Measurements from ENCODE around the gene XIRP2.
A peak's percentile ranks its signal among the peaks of the same experiment; 100 is the strongest.

Gene XIRP2

DNA sequence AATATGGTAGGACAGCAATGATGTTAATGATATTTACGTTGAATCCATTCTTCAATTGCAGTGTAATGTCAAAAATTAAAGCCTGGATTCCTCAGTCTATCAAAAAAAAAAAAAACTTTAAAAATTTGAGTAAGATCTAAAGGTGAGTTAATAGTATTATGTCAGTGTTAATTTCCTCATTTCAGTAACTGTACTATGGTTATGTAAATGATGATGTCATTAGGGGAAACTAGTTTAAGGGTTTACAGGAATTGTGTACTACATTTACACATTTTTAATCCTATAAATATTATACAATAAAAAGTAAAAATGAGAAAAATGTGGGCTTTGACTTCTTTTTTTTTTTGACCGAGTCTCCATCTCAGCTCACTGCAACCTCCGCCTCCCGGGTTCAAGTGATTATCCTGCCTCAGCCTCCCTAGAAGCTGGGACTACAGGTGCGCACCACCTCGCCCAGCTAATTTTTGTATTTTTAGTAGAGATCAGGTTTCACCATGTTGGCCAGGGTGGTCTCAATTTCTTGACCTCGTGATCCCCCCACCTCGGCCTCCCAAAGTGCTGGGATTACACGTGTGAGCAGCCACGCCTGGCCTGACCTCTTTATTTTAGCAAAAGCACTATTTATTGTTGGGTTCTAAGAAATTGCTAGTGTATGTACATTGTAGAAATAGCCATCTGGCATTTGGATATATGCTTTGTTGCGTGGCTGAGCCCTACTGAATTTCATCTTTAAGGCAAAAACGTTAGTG, 106.5 kb downstream of the XIRP2 start:
- TF ChIP-seq, protein P1, sequence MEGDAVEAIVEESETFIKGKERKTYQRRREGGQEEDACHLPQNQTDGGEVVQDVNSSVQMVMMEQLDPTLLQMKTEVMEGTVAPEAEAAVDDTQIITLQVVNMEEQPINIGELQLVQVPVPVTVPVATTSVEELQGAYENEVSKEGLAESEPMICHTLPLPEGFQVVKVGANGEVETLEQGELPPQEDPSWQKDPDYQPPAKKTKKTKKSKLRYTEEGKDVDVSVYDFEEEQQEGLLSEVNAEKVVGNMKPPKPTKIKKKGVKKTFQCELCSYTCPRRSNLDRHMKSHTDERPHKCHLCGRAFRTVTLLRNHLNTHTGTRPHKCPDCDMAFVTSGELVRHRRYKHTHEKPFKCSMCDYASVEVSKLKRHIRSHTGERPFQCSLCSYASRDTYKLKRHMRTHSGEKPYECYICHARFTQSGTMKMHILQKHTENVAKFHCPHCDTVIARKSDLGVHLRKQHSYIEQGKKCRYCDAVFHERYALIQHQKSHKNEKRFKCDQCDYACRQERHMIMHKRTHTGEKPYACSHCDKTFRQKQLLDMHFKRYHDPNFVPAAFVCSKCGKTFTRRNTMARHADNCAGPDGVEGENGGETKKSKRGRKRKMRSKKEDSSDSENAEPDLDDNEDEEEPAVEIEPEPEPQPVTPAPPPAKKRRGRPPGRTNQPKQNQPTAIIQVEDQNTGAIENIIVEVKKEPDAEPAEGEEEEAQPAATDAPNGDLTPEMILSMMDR (IDR thresholded peaks at IDR 0.05; ENCODE audit: low read depth, low read length, missing control alignments) = no peak
- no peak for DNase-seq
- no peaks in the 10 kb centered on the region for H3K27me3 ChIP-seq (replicated peaks)
- H3K27ac ChIP-seq = no peak overlapping the region
- H3K36me3 ChIP-seq (replicated peaks) = no peaks in the 10 kb centered on the region
- in situ Hi-C loops (cut with HindIII; ENCODE audit: low pct_ligation_motif_present, low sequenced_read_pairs) = no loop called here
- no peak overlapping the region for H3K4me3 ChIP-seq (ENCODE audit: low read depth, low read length)

DNA sequence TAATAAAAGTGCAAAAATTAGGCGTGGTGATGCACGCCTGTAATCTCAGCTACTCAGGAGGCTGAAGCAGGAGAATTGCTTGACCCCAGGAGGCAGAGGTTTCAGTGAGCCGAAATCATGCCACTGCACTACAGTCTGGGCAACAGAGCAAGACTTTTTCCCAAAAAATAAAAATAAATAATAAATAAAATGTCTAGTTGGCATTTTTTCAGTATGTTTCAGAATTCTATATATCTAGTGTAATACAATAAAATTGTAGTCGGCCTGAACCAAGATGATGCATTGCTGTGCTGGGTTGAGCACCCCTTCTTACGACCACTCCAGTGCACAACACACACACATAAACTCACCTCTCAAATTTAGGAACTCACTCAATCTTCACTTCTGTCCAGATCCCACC, 108.2 kb downstream of the XIRP2 start:
- Histone ChIP-seq H3K27ac (no peak overlapping the region), H3K36me3 (replicated peaks) (no peaks in the 10 kb centered on the region), H3K4me3 (ENCODE audit: low read depth, low read length) (no peak overlapping the region), H3K27me3 (replicated peaks) (no peaks in the 10 kb centered on the region)
- no peak for DNase-seq
- in situ Hi-C loops (cut with HindIII; ENCODE audit: low pct_ligation_motif_present, low sequenced_read_pairs) = no loop called here
- TF ChIP-seq, protein P1 (IDR thresholded peaks at IDR 0.05; ENCODE audit: low read depth, low read length, missing control alignments) = no peak

DNA sequence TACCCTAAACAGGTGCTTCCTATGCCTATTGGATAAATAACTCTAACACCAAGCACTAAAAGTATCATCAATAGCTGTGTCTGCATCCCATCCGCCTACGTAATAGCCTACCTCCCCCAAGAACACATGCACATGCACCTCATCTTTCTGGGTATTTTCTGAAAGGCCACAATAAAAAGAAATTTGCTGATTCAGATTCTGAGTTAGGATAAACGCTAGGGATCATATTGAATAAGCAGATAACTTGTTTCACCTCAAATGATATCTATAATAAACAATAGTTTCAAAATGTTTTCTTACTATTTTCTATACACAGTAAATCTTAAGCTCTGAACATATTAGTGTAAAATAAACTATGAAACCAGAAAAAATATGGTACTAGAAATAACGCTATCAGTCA, 112.9 kb downstream of the XIRP2 start:
- no peak for DNase-seq
- no peak overlapping the region for H3K27ac ChIP-seq
- no peaks in the 10 kb centered on the region for H3K27me3 ChIP-seq (replicated peaks)
- H3K36me3 ChIP-seq (replicated peaks) = no peaks in the 10 kb centered on the region
- TF ChIP-seq, protein P1 (IDR thresholded peaks at IDR 0.05; ENCODE audit: low read depth, low read length, missing control alignments) = no peak
- in situ Hi-C loops (cut with HindIII; ENCODE audit: low pct_ligation_motif_present, low sequenced_read_pairs) = no loop called here
- H3K4me3 ChIP-seq (ENCODE audit: low read depth, low read length) = no peak overlapping the region

DNA sequence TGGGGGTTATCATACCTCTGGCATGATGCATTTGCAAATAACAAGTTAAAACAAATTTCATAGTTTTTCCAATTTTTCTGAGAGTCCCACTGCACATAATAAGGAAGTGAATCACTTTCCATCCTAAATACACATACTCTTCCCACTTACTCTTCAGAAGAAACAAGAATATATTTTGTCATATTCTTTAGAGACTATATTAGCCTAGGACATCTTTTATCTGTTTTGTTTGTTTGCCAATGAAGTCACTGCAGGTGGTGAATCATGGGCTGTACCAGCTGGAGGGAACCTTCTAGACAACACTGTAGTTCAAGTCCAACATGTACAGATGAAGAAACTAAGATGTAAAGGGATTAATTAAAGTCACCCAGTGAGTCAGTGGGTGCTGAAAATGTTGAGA, 116.8 kb downstream of the XIRP2 start:
- Histone ChIP-seq H3K27me3 (replicated peaks) (no peaks in the 10 kb centered on the region), H3K4me3 (ENCODE audit: low read depth, low read length) (no peak overlapping the region), H3K27ac (no peak overlapping the region), H3K36me3 (replicated peaks) (no peaks in the 10 kb centered on the region)
- in situ Hi-C loops (cut with HindIII; ENCODE audit: low pct_ligation_motif_present, low sequenced_read_pairs) = no loop called here
- DNase-seq = peak; percentile 7
- TF ChIP-seq, protein P1 (IDR thresholded peaks at IDR 0.05; ENCODE audit: low read depth, low read length, missing control alignments) = no peak

DNA sequence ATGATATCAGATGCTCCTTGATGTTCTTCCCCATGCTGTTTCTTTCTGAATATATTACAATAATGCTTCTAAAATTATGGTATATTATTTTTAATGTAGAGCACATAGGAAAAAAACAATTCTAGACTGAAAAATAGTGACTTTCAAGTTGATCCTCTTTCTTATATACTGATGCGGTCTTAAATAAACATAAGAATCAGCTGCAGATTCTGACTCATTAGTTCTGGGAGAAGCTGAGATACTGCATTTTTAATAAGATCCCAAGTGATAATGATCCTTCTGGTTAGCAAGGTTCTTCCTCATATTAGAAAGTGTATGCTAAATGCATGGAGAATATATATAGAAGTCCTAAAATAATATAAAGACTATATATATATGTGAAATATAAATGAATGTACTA, 124.9 kb downstream of the XIRP2 start:
- no peaks in the 10 kb centered on the region for H3K36me3 ChIP-seq (replicated peaks)
- no peak overlapping the region for H3K27ac ChIP-seq
- DNase-seq = no peak
- no peaks in the 10 kb centered on the region for H3K27me3 ChIP-seq (replicated peaks)
- H3K4me3 ChIP-seq (ENCODE audit: low read depth, low read length) = no peak overlapping the region
- in situ Hi-C loops (cut with HindIII; ENCODE audit: low pct_ligation_motif_present, low sequenced_read_pairs) = no loop called here
- TF ChIP-seq, protein P1 (IDR thresholded peaks at IDR 0.05; ENCODE audit: low read depth, low read length, missing control alignments) = no peak

DNA sequence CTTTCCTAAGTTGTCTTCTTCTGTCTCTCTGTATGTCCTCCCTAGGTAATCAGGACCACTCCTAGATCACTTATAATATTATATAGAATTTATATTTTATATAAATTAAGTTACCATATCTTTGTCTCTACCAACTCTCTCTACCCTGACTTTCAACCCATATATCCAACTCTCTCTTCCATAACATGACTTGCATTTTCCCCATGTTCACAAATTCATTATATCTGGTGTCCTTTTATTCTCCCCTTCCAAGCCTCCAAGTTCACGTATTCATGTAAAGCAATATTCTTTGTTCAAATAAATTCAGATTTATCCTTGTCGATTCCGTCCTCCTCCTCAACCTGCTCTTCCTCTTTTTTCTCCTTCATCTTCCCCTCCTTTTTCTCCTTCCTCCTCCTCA, 127.5 kb downstream of the XIRP2 start:
- Histone ChIP-seq H3K36me3 (replicated peaks) (no peaks in the 10 kb centered on the region), H3K4me3 (ENCODE audit: low read depth, low read length) (no peak overlapping the region), H3K27ac (no peak overlapping the region), H3K27me3 (replicated peaks) (no peaks in the 10 kb centered on the region)
- DNase-seq = no peak
- TF ChIP-seq, protein P1 (IDR thresholded peaks at IDR 0.05; ENCODE audit: low read depth, low read length, missing control alignments) = no peak
- in situ Hi-C loops (cut with HindIII; ENCODE audit: low pct_ligation_motif_present, low sequenced_read_pairs) = no loop called here

All from brain microvascular endothelial cell (primary cell).